ENCODE data around the gene ZNF483. TPM values are rescaled to one million over a fixed set of nuclear protein-coding genes. Genes with fewer than 3 reads are reported as not detected.

Gene ZNF483
- total RNA-seq (2014; rRNA removed; shearing (Covaris generic)) (0.06 and 0.23 TPM in 2 replicates), total RNA-seq (2022) (3.2 and 5.0 TPM in 2 replicates), Bru-seq, nascent RNA (percentile 43 among the genes with signal in this experiment), BruChase-seq, experiment 1, labeled RNA remaining after a 6-hour chase (percentile 44 among the genes with signal in this experiment), BruChase-seq, experiment 2, labeled RNA remaining after a 2-hour chase (percentile 61 among the genes with signal in this experiment)
- long read RNA-seq, partial matches to known transcripts, result 0 of 1 reads
- long read RNA-seq, other reads (novel, unspliced or antisense), result 1 of 1 reads

- peak within 1 kb of the TSS; percentile 53; the same call in 1 of the 2 replicates for H2AFZ ChIP-seq (ENCODE audit: low read length)
- H3K4me2 ChIP-seq (ENCODE audit: low read length), result peak within 1 kb of the TSS; percentile 35; the same call in 1 of the 2 replicates
- DNase-seq (ENCODE audit: low spot score), result peak; percentile 11
- no TSS peak for BruUV-seq (replicated peaks)
- no peaks in the 10 kb centered on the region for H3K9me2 ChIP-seq (ENCODE audit: insufficient read depth, low read length)
- no peaks in the 10 kb centered on the region for H3K79me2 ChIP-seq (ENCODE audit: insufficient read depth, low read depth, low read length)
- intact Hi-C loops (cut with micrococcal nuclease; ENCODE audit: unreplicated experiment), result no loop called here
- TF ChIP-seq EZH2phosphoT487 (IDR thresholded peaks at IDR 0.05; ENCODE audit: borderline replicate concordance, low read depth, low read length), result no peak
- no peak for TF ChIP-seq CTCF (conservative IDR thresholded peaks at IDR 0.05; ENCODE audit: low read length)
- H4K20me1 ChIP-seq (ENCODE audit: insufficient read depth, low read length), result no peaks in the 10 kb centered on the region
- H3K4me1 ChIP-seq (ENCODE audit: insufficient read depth, low read length, poor library complexity, severe bottlenecking), result no peaks in the 10 kb centered on the region
- H3K9me3 ChIP-seq (ENCODE audit: low read length), result no peaks in the 10 kb centered on the region
- ChIA-PET CTCF (ENCODE audit: unreplicated experiment) (no interaction called here), POLR2A (interaction anchor here (0.6 to 1.0 kb wide), 3 partner anchors 83 to 1375 kb away, joined by 3 read pairs; no protein-coding TSS in a partner anchor)
- peak within 1 kb of the TSS; percentile 59 for H3K4me3 ChIP-seq (ENCODE audit: low read depth, low read length, poor library complexity, severe bottlenecking)
- H3K36me3 ChIP-seq (ENCODE audit: insufficient read depth, low read length), result no peaks in the 10 kb centered on the region
- no peak within 1 kb of the TSS for H3K27ac ChIP-seq (ENCODE audit: low read depth, low read length, poor library complexity, severe bottlenecking)
These were observed at the start of gene ZNF483 for GRCh38 chr9:111525056-111525977. ZNF483 (plus strand) TSS chr9:111525179; CDS start chr9:111527396, 2,217 bp downstream.

GRCh38 chr9:111475195-111475594, 49.8 kb upstream of the ZNF483 start:
- ChIA-PET CTCF (ENCODE audit: unreplicated experiment) (no interaction called here), POLR2A (no interaction called here)
- Histone ChIP-seq H3K4me2 (ENCODE audit: low read length) (no peak overlapping the region), H3K27ac (ENCODE audit: low read depth, low read length, poor library complexity, severe bottlenecking) (no peak overlapping the region), H4K20me1 (ENCODE audit: insufficient read depth, low read length) (peaks cover 8% of the 10 kb centered on the region; the same call in 1 of the 2 replicates), H3K4me3 (ENCODE audit: low read depth, low read length, poor library complexity, severe bottlenecking) (no peak overlapping the region), H3K9me2 (ENCODE audit: insufficient read depth, low read length) (no peaks in the 10 kb centered on the region), H2AFZ (ENCODE audit: low read length) (no peak overlapping the region), H3K36me3 (ENCODE audit: insufficient read depth, low read length) (no peaks in the 10 kb centered on the region), H3K9me3 (ENCODE audit: low read length) (no peaks in the 10 kb centered on the region), H3K79me2 (ENCODE audit: insufficient read depth, low read depth, low read length) (peaks cover 91% of the 10 kb centered on the region), H3K4me1 (ENCODE audit: insufficient read depth, low read length, poor library complexity, severe bottlenecking) (no peaks in the 10 kb centered on the region)
- intact Hi-C loops (cut with micrococcal nuclease; ENCODE audit: unreplicated experiment), result no loop called here
- no peak for DNase-seq (ENCODE audit: low spot score)
- no TSS peak for BruUV-seq (replicated peaks)
- no peak for TF ChIP-seq CTCF (conservative IDR thresholded peaks at IDR 0.05; ENCODE audit: low read length)
- no peak for TF ChIP-seq EZH2phosphoT487 (IDR thresholded peaks at IDR 0.05; ENCODE audit: borderline replicate concordance, low read depth, low read length)

Data from OCI-LY7 (cell line).